AG04449 (cell line): ENCODE data around the gene TMEM214.

Source experiments
- CTCF ChIA-PET: fragments of 350-600 bp; formaldehyde crosslinking; extraction: SDS; loops from one replicate; lab custom pipeline; 2021; ENCODE audit warnings: antibody characterized with exemption; lab: Yijun Ruan, JAX
- POLR2A ChIA-PET: fragments of 400-600, 350-600 bp; formaldehyde crosslinking; extraction: SDS; loops from one replicate; lab custom pipeline; 2020; ENCODE audit warnings: antibody characterized with exemption, inconsistent platforms; lab: Yijun Ruan, JAX
- DNase-seq: peaks from one replicate; pipeline ENCODE4 v3.0.0-alpha.2; 2010; ENCODE audit warnings: low read depth, low spot score
- H3K4me3 ChIP-seq: 2 replicates; pipeline ENCODE4 v1.5.1; 2011; ENCODE audit warnings: low read depth, mild to moderate bottlenecking, control low read depth, low read length
- TF ChIP-seq, protein P1 (sequence below): IDR thresholded peaks from one replicate; pipeline ENCODE4 v1.5.1; 2011; ENCODE audit warnings: mild to moderate bottlenecking, moderate library complexity, low read length, control low read depth, inconsistent platforms; ENCODE audit not compliant: insufficient read depth; ENCODE audit errors: missing control alignments

The TMEM214 gene

GRCh38 chr2:27051902-27052645 is 19.3 kb downstream of the TMEM214 start:
- ChIA-PET POLR2A (interaction anchor here (1.3 to 4.2 kb wide), 6 partner anchors 10 to 90 kb away, joined by 3 to 31 read pairs (median 20); partner anchors contain the start of genes EMILIN1 and OST4), CTCF (interaction anchor here (0.8 to 4.3 kb wide), 8 partner anchors 9 to 140 kb away, joined by 3 to 35 read pairs (median 4); partner anchors contain the start of gene KHK)
- TF ChIP-seq, protein P1, sequence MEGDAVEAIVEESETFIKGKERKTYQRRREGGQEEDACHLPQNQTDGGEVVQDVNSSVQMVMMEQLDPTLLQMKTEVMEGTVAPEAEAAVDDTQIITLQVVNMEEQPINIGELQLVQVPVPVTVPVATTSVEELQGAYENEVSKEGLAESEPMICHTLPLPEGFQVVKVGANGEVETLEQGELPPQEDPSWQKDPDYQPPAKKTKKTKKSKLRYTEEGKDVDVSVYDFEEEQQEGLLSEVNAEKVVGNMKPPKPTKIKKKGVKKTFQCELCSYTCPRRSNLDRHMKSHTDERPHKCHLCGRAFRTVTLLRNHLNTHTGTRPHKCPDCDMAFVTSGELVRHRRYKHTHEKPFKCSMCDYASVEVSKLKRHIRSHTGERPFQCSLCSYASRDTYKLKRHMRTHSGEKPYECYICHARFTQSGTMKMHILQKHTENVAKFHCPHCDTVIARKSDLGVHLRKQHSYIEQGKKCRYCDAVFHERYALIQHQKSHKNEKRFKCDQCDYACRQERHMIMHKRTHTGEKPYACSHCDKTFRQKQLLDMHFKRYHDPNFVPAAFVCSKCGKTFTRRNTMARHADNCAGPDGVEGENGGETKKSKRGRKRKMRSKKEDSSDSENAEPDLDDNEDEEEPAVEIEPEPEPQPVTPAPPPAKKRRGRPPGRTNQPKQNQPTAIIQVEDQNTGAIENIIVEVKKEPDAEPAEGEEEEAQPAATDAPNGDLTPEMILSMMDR: no peak
- no peak for DNase-seq
- H3K4me3 ChIP-seq: peak overlapping the region; percentile 93

GRCh38 chr2:27053321-27053720 is 20.6 kb downstream of the TMEM214 start:
- no peak overlapping the region for H3K4me3 ChIP-seq
- no peak for DNase-seq
- ChIA-PET CTCF (no interaction called here), POLR2A (interaction anchor here (0.6 to 4.2 kb wide), 3 partner anchors 14 to 26 kb away, joined by 3 to 26 read pairs (median 3); partner anchors contain the start of gene EMILIN1)
- TF ChIP-seq, protein P1: no peak

- DNase-seq: no peak
- H3K4me3 ChIP-seq: no peak overlapping the region
- ChIA-PET POLR2A (interaction anchor here (1.0 to 3.4 kb wide), 3 partner anchors 10 to 18 kb away, joined by 3 to 16 read pairs (median 6); partner anchors contain the start of gene OST4), CTCF (interaction anchor here (1.5 to 1.8 kb wide), 2 partner anchors 17 to 92 kb away, joined by 4 to 7 read pairs; partner anchors contain the start of gene OST4)
- TF ChIP-seq, protein P1: no peak
Measured at GRCh38 chr2:27053776-27054175, 21.0 kb downstream of the TMEM214 start.

- POLR2A ChIA-PET: interaction anchor here (1.6 to 3.4 kb wide), 2 partner anchors 9 to 17 kb away, joined by 6 to 16 read pairs; partner anchors contain the start of gene OST4
- DNase-seq: no peak
Measured at GRCh38 chr2:27054721-27055120, 22.0 kb downstream of the TMEM214 start.

GRCh38 chr2:27057184-27057583 is 24.4 kb downstream of the TMEM214 start:
- no peak overlapping the region for H3K4me3 ChIP-seq
- ChIA-PET POLR2A (interaction anchor here (1.7 to 3.4 kb wide), 3 partner anchors 8 to 14 kb away, joined by 6 to 16 read pairs (median 10); partner anchors contain the start of gene OST4), CTCF (interaction anchor here (0.6 to 2.0 kb wide), 5 partner anchors 15 to 263 kb away, joined by 3 to 9 read pairs (median 3); no protein-coding TSS in a partner anchor)
- DNase-seq: no peak
- TF ChIP-seq, protein P1: no peak

More at GRCh38 chr2:27054721-27055120, 22.0 kb downstream of the TMEM214 start:
- no peak overlapping the region for H3K4me3 ChIP-seq
- TF ChIP-seq, protein P1: no peak
- CTCF ChIA-PET: interaction anchor here (0.7 to 1.8 kb wide), 5 partner anchors 16 to 93 kb away, joined by 3 to 7 read pairs (median 4); partner anchors contain the start of gene OST4
